Measurements from ENCODE around the gene PIP4K2B. TPM values are rescaled to one million over a fixed set of nuclear protein-coding genes. Genes with fewer than 3 reads are reported as not detected.

PIP4K2B gene
- polyA plus RNA-seq, 1 donor from 2014 or later, result 164 TPM

GRCh38 chr17:38733982-38734973 is 65.1 kb downstream of the PIP4K2B start:
- H3K36me3 ChIP-seq (ENCODE audit: insufficient read depth, low read length), result no peaks in the 10 kb centered on the region
- no peaks in the 10 kb centered on the region for H3K79me2 ChIP-seq (replicated peaks; ENCODE audit: insufficient read depth, low read length)
- peaks cover under 1% of the 10 kb centered on the region for H4K20me1 ChIP-seq (ENCODE audit: insufficient read depth)

GRCh38 chr17:38733282-38733981 is 65.9 kb downstream of the PIP4K2B start:
- no peak overlapping the region for H3K4me3 ChIP-seq (ENCODE audit: low read length)
- no peaks in the 10 kb centered on the region for H3F3A ChIP-seq (ENCODE audit: insufficient read depth, low read length, poor library complexity, severe bottlenecking)
- TF ChIP-seq SMC3 (conservative IDR thresholded peaks at IDR 0.05; ENCODE audit: poor library complexity) (no peak), REST (IDR thresholded peaks at IDR 0.05; ENCODE audit: borderline replicate concordance) (no peak), CTCF (IDR thresholded peaks at IDR 0.05; ENCODE audit: poor library complexity, severe bottlenecking) (peak; percentile 42)
- no peaks in the 10 kb centered on the region for H3K27me3 ChIP-seq (ENCODE audit: insufficient read depth, low read depth, low read length)
- H3K4me2 ChIP-seq (ENCODE audit: low read length), result no peak overlapping the region
- H3K36me3 ChIP-seq (ENCODE audit: insufficient read depth, low read length), result no peaks in the 10 kb centered on the region
- H3K79me2 ChIP-seq (replicated peaks; ENCODE audit: insufficient read depth, low read length), result no peaks in the 10 kb centered on the region
- H4K20me1 ChIP-seq (ENCODE audit: insufficient read depth), result no peaks in the 10 kb centered on the region
- H3K9ac ChIP-seq (ENCODE audit: low read length), result no peak overlapping the region
- no peaks in the 10 kb centered on the region for H3K9me3 ChIP-seq (ENCODE audit: low read length)
- H3K27ac ChIP-seq (ENCODE audit: low read length), result no peak overlapping the region
- H3K9me2 ChIP-seq (ENCODE audit: insufficient read depth, low read length), result no peaks in the 10 kb centered on the region
- no peak overlapping the region for H2AFZ ChIP-seq (ENCODE audit: low read depth, low read length)

More at GRCh38 chr17:38733982-38734973, 65.1 kb downstream of the PIP4K2B start:
- Histone ChIP-seq H3K9ac (ENCODE audit: low read length) (no peak overlapping the region), H3K27me3 (ENCODE audit: insufficient read depth, low read depth, low read length) (no peaks in the 10 kb centered on the region), H3F3A (ENCODE audit: insufficient read depth, low read length, poor library complexity, severe bottlenecking) (no peaks in the 10 kb centered on the region), H3K9me2 (ENCODE audit: insufficient read depth, low read length) (no peaks in the 10 kb centered on the region), H2AFZ (ENCODE audit: low read depth, low read length) (no peak overlapping the region), H3K4me3 (ENCODE audit: low read length) (no peak overlapping the region), H3K4me2 (ENCODE audit: low read length) (no peak overlapping the region), H3K9me3 (ENCODE audit: low read length) (no peaks in the 10 kb centered on the region), H3K27ac (ENCODE audit: low read length) (no peak overlapping the region)
- TF ChIP-seq EZH2 (IDR thresholded peaks at IDR 0.05; ENCODE audit: borderline replicate concordance, insufficient read depth, low read length, poor library complexity, severe bottlenecking) (no peak), POLR2AphosphoS5 (IDR thresholded peaks at IDR 0.05) (peak; percentile 8), RAD21 (conservative IDR thresholded peaks at IDR 0.05) (peak; percentile 26)

Data from neural cell (in vitro differentiated cells).